GM21390 (cell line): Measurements from ENCODE around the gene PRICKLE1.
"Not testable (repeated sequence)": the region's sequence is repeated elsewhere in the genome, so short reads cannot be mapped to it uniquely, and the experiment has no call there.

Source experiments
- ATAC-seq: cut with Tn5 transposase; IDR thresholded peaks from one replicate; pipeline ENCODE4 v1.9.1; 2021; ENCODE audit not compliant: unreplicated experiment

Gene PRICKLE1

GRCh38 chr12:42557586-42558172 is 31.9 kb downstream of the PRICKLE1 start:
- no peak for ATAC-seq

GRCh38 chr12:42556917-42557316 is 32.6 kb downstream of the PRICKLE1 start:
- ATAC-seq, result no peak

GRCh38 chr12:42552822-42553221 is 36.7 kb downstream of the PRICKLE1 start:
- no peak for ATAC-seq

GRCh38 chr12:42550800-42551199 is 38.7 kb downstream of the PRICKLE1 start:
- no peak for ATAC-seq

GRCh38 chr12:42546709-42547108 is 42.8 kb downstream of the PRICKLE1 start:
- no peak for ATAC-seq

- ATAC-seq, result no peak
These were observed 47.6 kb downstream of the PRICKLE1 start for GRCh38 chr12:42541965-42542364.

- not testable (repeated sequence) for ATAC-seq
These were observed 48.2 kb downstream of the PRICKLE1 start for GRCh38 chr12:42541308-42541707.

- ATAC-seq, result no peak
These were observed 49.9 kb downstream of the PRICKLE1 start for GRCh38 chr12:42539696-42540095.

GRCh38 chr12:42538203-42538602 is 51.3 kb downstream of the PRICKLE1 start:
- ATAC-seq, result no peak

- ATAC-seq, result no peak
These were observed 55.2 kb downstream of the PRICKLE1 start for GRCh38 chr12:42534184-42534838.

- no peak for ATAC-seq
These were observed 59.3 kb downstream of the PRICKLE1 start for GRCh38 chr12:42530284-42530683.

GRCh38 chr12:42525444-42525843 is 64.1 kb downstream of the PRICKLE1 start:
- no peak for ATAC-seq

GRCh38 chr12:42524716-42525115 is 64.8 kb downstream of the PRICKLE1 start:
- ATAC-seq, result no peak

GRCh38 chr12:42516573-42516972 is 73.0 kb downstream of the PRICKLE1 start:
- no peak for ATAC-seq

- ATAC-seq, result no peak
These were observed 77.9 kb downstream of the PRICKLE1 start for GRCh38 chr12:42511656-42512055.

GRCh38 chr12:42510823-42511222 is 78.7 kb downstream of the PRICKLE1 start:
- no peak for ATAC-seq

- ATAC-seq, result no peak
These were observed 80.6 kb downstream of the PRICKLE1 start for GRCh38 chr12:42508913-42509460.

- no peak for ATAC-seq
These were observed 82.0 kb downstream of the PRICKLE1 start for GRCh38 chr12:42507565-42507964.

- no peak for ATAC-seq
These were observed 82.5 kb downstream of the PRICKLE1 start for GRCh38 chr12:42507081-42507480.

GRCh38 chr12:42504049-42504448 is 85.5 kb downstream of the PRICKLE1 start:
- no peak for ATAC-seq

- ATAC-seq, result no peak
These were observed 86.9 kb downstream of the PRICKLE1 start for GRCh38 chr12:42502682-42503081.

- ATAC-seq, result no peak
These were observed 90.8 kb downstream of the PRICKLE1 start for GRCh38 chr12:42498549-42499247.
